ENCODE data around the gene ANKRD60.

DNA sequence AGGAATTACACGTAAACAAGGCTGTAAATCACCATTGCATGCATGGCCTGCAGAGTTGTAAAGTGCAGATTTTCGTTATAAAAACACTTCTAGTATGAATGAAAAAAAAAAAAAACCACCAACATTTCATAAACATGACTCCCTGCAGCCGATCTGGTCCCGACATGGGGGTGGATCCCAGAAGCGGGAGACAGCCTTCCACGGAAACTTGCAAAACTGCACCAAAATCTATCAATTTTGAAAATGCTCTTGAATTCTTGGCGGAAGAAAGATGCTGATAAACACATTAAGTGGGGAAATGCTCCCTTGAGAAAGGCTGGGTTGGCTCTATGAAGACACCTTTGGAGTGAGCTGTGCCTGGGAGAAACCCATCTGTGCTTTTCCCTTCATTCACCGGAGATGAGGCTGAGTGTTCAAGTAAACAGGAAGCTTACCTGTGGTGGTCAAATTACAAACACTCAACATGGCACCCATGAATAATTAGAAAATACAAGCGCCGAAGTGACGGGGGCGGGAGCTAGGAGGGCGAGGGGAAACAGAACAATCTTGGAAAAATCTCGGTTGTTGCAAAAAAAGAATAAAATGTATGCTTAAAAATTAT is 845 bp upstream of the ANKRD60 start:
- TF ChIP-seq, protein P1, sequence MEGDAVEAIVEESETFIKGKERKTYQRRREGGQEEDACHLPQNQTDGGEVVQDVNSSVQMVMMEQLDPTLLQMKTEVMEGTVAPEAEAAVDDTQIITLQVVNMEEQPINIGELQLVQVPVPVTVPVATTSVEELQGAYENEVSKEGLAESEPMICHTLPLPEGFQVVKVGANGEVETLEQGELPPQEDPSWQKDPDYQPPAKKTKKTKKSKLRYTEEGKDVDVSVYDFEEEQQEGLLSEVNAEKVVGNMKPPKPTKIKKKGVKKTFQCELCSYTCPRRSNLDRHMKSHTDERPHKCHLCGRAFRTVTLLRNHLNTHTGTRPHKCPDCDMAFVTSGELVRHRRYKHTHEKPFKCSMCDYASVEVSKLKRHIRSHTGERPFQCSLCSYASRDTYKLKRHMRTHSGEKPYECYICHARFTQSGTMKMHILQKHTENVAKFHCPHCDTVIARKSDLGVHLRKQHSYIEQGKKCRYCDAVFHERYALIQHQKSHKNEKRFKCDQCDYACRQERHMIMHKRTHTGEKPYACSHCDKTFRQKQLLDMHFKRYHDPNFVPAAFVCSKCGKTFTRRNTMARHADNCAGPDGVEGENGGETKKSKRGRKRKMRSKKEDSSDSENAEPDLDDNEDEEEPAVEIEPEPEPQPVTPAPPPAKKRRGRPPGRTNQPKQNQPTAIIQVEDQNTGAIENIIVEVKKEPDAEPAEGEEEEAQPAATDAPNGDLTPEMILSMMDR (IDR thresholded peaks at IDR 0.05 in 4 of 5, conservative IDR thresholded peaks at IDR 0.05 in 1 of 5) = no peak
- TF ChIP-seq POLR2A (IDR thresholded peaks at IDR 0.05) = no peak
